Stimulated activated CD8-positive, alpha-beta memory T cell treated with anti-CD3 and anti-CD28 coated beads, Interleukin-4, amount 100 ng/mL, for 4 hours (primary cell): ENCODE data around the gene PRICKLE2.

Source experiments
- DNase-seq, 2 donors: peaks; one replicate each; pipeline ENCODE4 v3.0.0-alpha.2; 2020; ENCODE audit warnings: low read depth in 2 of 2, low spot score in 1 of 2

PRICKLE2 gene

GRCh38 chr3:64222501-64223111 lies 2.7 kb downstream of the PRICKLE2 start:
- DNase-seq, result no peak

GRCh38 chr3:64221571-64222257 lies 3.6 kb downstream of the PRICKLE2 start:
- DNase-seq, result no peak

- DNase-seq, result no peak
Observed at GRCh38 chr3:64220161-64220914, 4.9 kb downstream of the PRICKLE2 start.

GRCh38 chr3:64218746-64219145 lies 6.5 kb downstream of the PRICKLE2 start:
- no peak for DNase-seq

- no peak for DNase-seq
Observed at GRCh38 chr3:64218329-64218728, 6.9 kb downstream of the PRICKLE2 start.

- no peak for DNase-seq
Observed at GRCh38 chr3:64216274-64217147, 8.8 kb downstream of the PRICKLE2 start.

- DNase-seq, result no peak
Observed at GRCh38 chr3:64215559-64215958, 9.7 kb downstream of the PRICKLE2 start.

- no peak for DNase-seq
Observed at GRCh38 chr3:64215103-64215502, 10.2 kb downstream of the PRICKLE2 start.

GRCh38 chr3:64214381-64215018 lies 10.8 kb downstream of the PRICKLE2 start:
- DNase-seq, result no peak

GRCh38 chr3:64213962-64214379 lies 11.3 kb downstream of the PRICKLE2 start:
- no peak for DNase-seq

GRCh38 chr3:64213224-64213878 lies 11.9 kb downstream of the PRICKLE2 start:
- no peak for DNase-seq

- no peak for DNase-seq
Observed at GRCh38 chr3:64209866-64210621, 15.2 kb downstream of the PRICKLE2 start.

- DNase-seq, result no peak
Observed at GRCh38 chr3:64207289-64208080, 17.8 kb downstream of the PRICKLE2 start.

- DNase-seq, result no peak
Observed at GRCh38 chr3:64203969-64204908, 21.0 kb downstream of the PRICKLE2 start.

GRCh38 chr3:64203216-64203615 lies 22.1 kb downstream of the PRICKLE2 start:
- DNase-seq, result no peak

GRCh38 chr3:64199932-64200331 lies 25.3 kb downstream of the PRICKLE2 start:
- DNase-seq, result no peak

- no peak for DNase-seq
Observed at GRCh38 chr3:64196236-64196929, 28.9 kb downstream of the PRICKLE2 start.
